HepG2 (cell line): ENCODE measurements around the gene MTHFD1L. TPM values are rescaled to one million over a fixed set of nuclear protein-coding genes. Genes with fewer than 3 reads are reported as not detected.

Source experiments
- ARID5B ChIP-seq: IDR thresholded peaks from 2 replicates; pipeline ENCODE4 v1.4.0; 2020; ENCODE audit warnings: mild to moderate bottlenecking, missing genetic modification reagents
- FOXK1 ChIP-seq: sonication (generic); formaldehyde crosslinking; IDR thresholded peaks from 2 replicates; pipeline ENCODE4 v1.4.0; 2020; ENCODE audit warnings: low read depth, missing genetic modification reagents, borderline replicate concordance
- GFI1 ChIP-seq: sonication (generic); formaldehyde crosslinking; IDR thresholded peaks from 2 replicates; pipeline ENCODE4 v1.5.0; 2020; ENCODE audit warnings: missing genetic modification reagents, mild to moderate bottlenecking, borderline replicate concordance
- HNF1A ChIP-seq, 2 experiments: sonication (generic) in 1 of 2; formaldehyde crosslinking in 1 of 2; IDR thresholded peaks; 2 replicates each; pipeline versions ENCODE4 v1.4.0 to v1.6.1; 2016 to 2020; ENCODE audit warnings: borderline replicate concordance in 1 of 2, low read depth in 1 of 2, mild to moderate bottlenecking in 1 of 2, missing genetic modification reagents in 1 of 2
- MEIS2 ChIP-seq: sonication (generic); formaldehyde crosslinking; IDR thresholded peaks from 2 replicates; pipeline ENCODE4 v1.9.0; 2021; ENCODE audit warnings: mild to moderate bottlenecking, missing genetic modification reagents
- MXD3 ChIP-seq: IDR thresholded peaks from 2 replicates; pipeline ENCODE4 v1.6.1; 2016; ENCODE audit warnings: mild to moderate bottlenecking, missing biosample characterization, missing genetic modification reagents
- NFIC ChIP-seq: IDR thresholded peaks from 2 replicates; pipeline ENCODE4 v1.6.1; 2012; ENCODE audit warnings: mild to moderate bottlenecking, low read length, inconsistent platforms
- NFYC ChIP-seq: IDR thresholded peaks from 2 replicates; pipeline ENCODE4 v1.6.1; 2016; ENCODE audit warnings: missing genetic modification reagents, missing compliant biosample characterization
- RXRA ChIP-seq: sonication (generic); formaldehyde crosslinking; IDR thresholded peaks from 2 replicates; pipeline ENCODE4 v1.5.1; 2020; ENCODE audit warnings: missing genetic modification reagents
- RXRB ChIP-seq: IDR thresholded peaks from 2 replicates; pipeline ENCODE4 v1.6.1; 2016; ENCODE audit warnings: borderline replicate concordance, missing genetic modification reagents, missing compliant biosample characterization
- SOX6 ChIP-seq, 2 experiments: fragments of 450-650 bp in 1 of 2; sonication (generic) in 1 of 2; formaldehyde crosslinking in 1 of 2; IDR thresholded peaks; 2 replicates each; pipeline versions ENCODE4 v1.4.0 to v1.6.1; 2017 to 2020; ENCODE audit warnings: antibody characterized with exemption in 1 of 2, mild to moderate bottlenecking in 1 of 2, missing genetic modification reagents in 1 of 2
- ZBTB4 ChIP-seq: sonication (generic); formaldehyde crosslinking; IDR thresholded peaks from 2 replicates; pipeline ENCODE4 v1.4.0; 2020; ENCODE audit warnings: missing genetic modification reagents, mild to moderate bottlenecking, borderline replicate concordance
- ZNF33A ChIP-seq: sonication (generic); formaldehyde crosslinking; IDR thresholded peaks from 2 replicates; pipeline ENCODE4 v1.5.1; 2020; ENCODE audit warnings: missing genetic modification reagents, mild to moderate bottlenecking, moderate library complexity, borderline replicate concordance
- ZNF605 ChIP-seq: sonication (generic); formaldehyde crosslinking; IDR thresholded peaks from 2 replicates; pipeline ENCODE4 v1.8.0; 2022; ENCODE audit warnings: mild to moderate bottlenecking, missing genetic modification reagents
- polyA plus RNA-seq, 8 experiments: library from polyadenylated mRNA; depleted of rRNA in 3 of 8; stranded (reverse) in 7 of 8; unstranded in 1 of 8; fragments of >200 nt; fragmentation: Illumina TruSeq in 4 of 8; extraction: Trizol in 4 of 8; gene quantifications; 2 replicates each; pipeline versions ENCODE4 v1.2.1 to v1.2.3, GENCODE V29; 2011 to 2016; ENCODE audit warnings: low read depth in 4 of 8, missing spikeins in 1 of 8, mixed read lengths in 1 of 8; ENCODE audit not compliant: insufficient read depth in 1 of 8
- total RNA-seq, 5 experiments: library from RNA; depleted of rRNA; stranded (reverse); fragments of >200 nt; fragmentation: Illumina TruSeq; extraction: Trizol; gene quantifications; 2 replicates each; pipeline ENCODE4 v1.2.3, GENCODE V29; 2016; ENCODE audit warnings: low read depth in 1 of 5

MTHFD1L gene
- total and polyA plus RNA-seq, 2 of the 13 experiments (the other 11 are each of a cell fraction or from before 2014, with no cell fraction given), result 24.0 to 39.6 TPM

- TF ChIP-seq ARID5B (CRISPR knock-in tag), result peak; percentile 88
- peak; percentile 64; the same call in 1 of the 2 replicates for TF ChIP-seq ZNF605 (CRISPR knock-in tag)
- TF ChIP-seq ZNF33A (CRISPR knock-in tag), result peak; percentile 80; the same call in 1 of the 2 replicates
- peak; percentile 68; the same call in 1 of the 2 replicates for TF ChIP-seq GFI1 (CRISPR knock-in tag)
- TF ChIP-seq MEIS2, result 0 out of 2 replicates have a peak, but pooled peaks have one; percentile 20
- TF ChIP-seq MXD3 (CRISPR knock-in tag), result no peak
- peak; percentile 36; the same call in 1 of the 2 replicates for TF ChIP-seq NFIC
- TF ChIP-seq SOX6 (IDR thresholded peaks at IDR 0.05), result no peak
- TF ChIP-seq SOX6 (CRISPR knock-in tag; IDR thresholded peaks at IDR 0.05), result peak; percentile 69
- TF ChIP-seq NFYC (CRISPR knock-in tag), result no peak
- peak; percentile 72; the same call in 1 of the 2 replicates for TF ChIP-seq ZBTB4 (CRISPR knock-in tag)
- peak; percentile 72 for TF ChIP-seq RXRA
- no peak for TF ChIP-seq HNF1A (IDR thresholded peaks at IDR 0.05; ENCODE audit: low read depth)
- TF ChIP-seq HNF1A (CRISPR knock-in tag; IDR thresholded peaks at IDR 0.05; ENCODE audit: borderline replicate concordance), result peak; percentile 51; the same call in 1 of the 2 replicates
- TF ChIP-seq FOXK1 (CRISPR knock-in tag), result peak; percentile 56; the same call in 1 of the 2 replicates
- TF ChIP-seq RXRB (CRISPR knock-in tag), result peak; percentile 91
Measured at GRCh38 chr6:151044465-151045441, 179.3 kb downstream of the MTHFD1L start (continued).
